WTC11 (cell line): ENCODE measurements around the gene PPOX. TPM values are rescaled to one million over a fixed set of nuclear protein-coding genes. Genes with fewer than 3 reads are reported as not detected.

Experiments used
- ATAC-seq: fragments of 200-7000 bp; cut with Tn5 transposase; 2 replicates; pipeline ENCODE4 v1.10.0; 2021; ENCODE audit warnings: mild to moderate bottlenecking, moderate library complexity
- CTCF ChIA-PET: fragments of 300-600 bp; sonication (Branson Sonifier 250); formaldehyde crosslinking; loops from one replicate; lab custom pipeline; 2021; ENCODE audit warnings: antibody characterized with exemption; lab: Charles Lee
- POLR2A ChIA-PET: fragments of 350-600 bp; sonication (Branson Sonifier 250); formaldehyde crosslinking; loops from one replicate; lab custom pipeline; 2021; ENCODE audit warnings: antibody characterized with exemption; lab: Charles Lee
- DNase-seq: peaks from one replicate; pipeline ENCODE4 v3.0.0; 2021; ENCODE audit warnings: low spot score
- H3K27ac Mint-ChIP-seq: 2 replicates; pipeline ENCODE4 v1.8.0; 2021; ENCODE audit warnings: mixed read lengths
- H3K27me3 Mint-ChIP-seq: 2 replicates; pipeline ENCODE4 v1.8.0; 2021; ENCODE audit warnings: low read depth, mild to moderate bottlenecking, moderate library complexity, mixed read lengths
- H3K36me3 Mint-ChIP-seq: 2 replicates; pipeline ENCODE4 v1.8.0; 2021; ENCODE audit warnings: mixed read lengths
- H3K4me1 Mint-ChIP-seq: 2 replicates; pipeline ENCODE4 v1.8.0; 2022; ENCODE audit warnings: mixed read lengths
- H3K4me3 Mint-ChIP-seq: 2 replicates; pipeline ENCODE4 v1.8.0; 2021; ENCODE audit warnings: mild to moderate bottlenecking, moderate library complexity, mixed read lengths
- H3K9me3 Mint-ChIP-seq: 2 replicates; pipeline ENCODE4 v1.8.0; 2021; ENCODE audit warnings: mixed read lengths
- ATF1 ChIP-seq: sonication (generic); formaldehyde crosslinking; IDR thresholded peaks from 2 replicates; pipeline ENCODE4 v1.8.1; 2023; ENCODE audit warnings: mild to moderate bottlenecking, moderate library complexity, missing genetic modification reagents
- ATF3 ChIP-seq: sonication (generic); formaldehyde crosslinking; conservative IDR thresholded peaks from 2 replicates; pipeline ENCODE4 v1.8.1; 2022; ENCODE audit warnings: mild to moderate bottlenecking, missing genetic modification reagents
- CBFB ChIP-seq: sonication (generic); formaldehyde crosslinking; IDR thresholded peaks from 2 replicates; pipeline ENCODE4 v1.8.1; 2022; ENCODE audit warnings: mild to moderate bottlenecking, low read depth, missing genetic modification reagents
- ELF4 ChIP-seq: sonication (generic); formaldehyde crosslinking; IDR thresholded peaks from 2 replicates; pipeline ENCODE4 v1.8.1; 2022; ENCODE audit warnings: low read depth, mild to moderate bottlenecking, moderate library complexity, missing genetic modification reagents
- EMX1 ChIP-seq: fragments of 250-450 bp; sonication (Bioruptor Pico); IDR thresholded peaks from 2 replicates; pipeline ENCODE4 v1.8.0; 2021; ENCODE audit warnings: mild to moderate bottlenecking
- GABPB1 ChIP-seq: sonication (generic); formaldehyde crosslinking; IDR thresholded peaks from 2 replicates; pipeline ENCODE4 v1.8.1; 2023; ENCODE audit warnings: mild to moderate bottlenecking, missing genetic modification reagents
- GRHL2 ChIP-seq: fragments of 250-450 bp; sonication (Bioruptor Pico); IDR thresholded peaks from 2 replicates; pipeline ENCODE4 v1.8.0; 2022; ENCODE audit warnings: mild to moderate bottlenecking, moderate library complexity; ENCODE audit not compliant: insufficient replicate concordance, severe bottlenecking
- JAZF1 ChIP-seq: fragments of 250-450 bp; sonication (Bioruptor Pico); IDR thresholded peaks from 2 replicates; pipeline ENCODE4 v1.9.0; 2021; ENCODE audit warnings: moderate library complexity, mild to moderate bottlenecking, inconsistent platforms
- KAT7 ChIP-seq: sonication (generic); formaldehyde crosslinking; IDR thresholded peaks from 2 replicates; pipeline ENCODE4 v1.8.1; 2023; ENCODE audit warnings: missing genetic modification reagents, mild to moderate bottlenecking, borderline replicate concordance
- NFE2L1 ChIP-seq: sonication (generic); formaldehyde crosslinking; IDR thresholded peaks from 2 replicates; pipeline ENCODE4 v1.8.1; 2023; ENCODE audit warnings: missing genetic modification reagents
- NR1H2 ChIP-seq: sonication (generic); formaldehyde crosslinking; IDR thresholded peaks from 2 replicates; pipeline ENCODE4 v1.9.0; 2021; ENCODE audit warnings: mild to moderate bottlenecking, moderate library complexity, missing genetic modification reagents
- NR3C1 ChIP-seq: sonication (generic); formaldehyde crosslinking; conservative IDR thresholded peaks from 2 replicates; pipeline ENCODE4 v1.8.1; 2023; ENCODE audit warnings: low read depth, mild to moderate bottlenecking, missing genetic modification reagents
- TEAD4 ChIP-seq: sonication (generic); formaldehyde crosslinking; IDR thresholded peaks from 2 replicates; pipeline ENCODE4 v1.8.0; 2022; ENCODE audit warnings: mild to moderate bottlenecking, missing genetic modification reagents
- TP53 ChIP-seq: sonication (generic); formaldehyde crosslinking; IDR thresholded peaks from 2 replicates; pipeline ENCODE4 v1.8.1; 2023; ENCODE audit warnings: mild to moderate bottlenecking, missing genetic modification reagents
- ZNF138 ChIP-seq: sonication (generic); formaldehyde crosslinking; conservative IDR thresholded peaks from 2 replicates; pipeline ENCODE4 v1.8.1; 2022; ENCODE audit warnings: mild to moderate bottlenecking, moderate library complexity, missing genetic modification reagents
- ZNF219 ChIP-seq: sonication (generic); formaldehyde crosslinking; IDR thresholded peaks from 2 replicates; pipeline ENCODE4 v1.8.0; 2023; ENCODE audit warnings: missing genetic modification reagents, mild to moderate bottlenecking, borderline replicate concordance
- ZNF423 ChIP-seq: fragments of 250-450 bp; sonication (Bioruptor Pico); IDR thresholded peaks from 2 replicates; pipeline ENCODE4 v2.1.2; 2022; ENCODE audit warnings: mild to moderate bottlenecking, moderate library complexity
- total RNA-seq: library from RNA; stranded (reverse); gene quantifications from 3 replicates; pipeline ENCODE4 v1.2.3, GENCODE V29; 2021
- TF ChIP-seq, protein P1 (sequence below): sonication (generic); formaldehyde crosslinking; IDR thresholded peaks from 2 replicates; pipeline ENCODE4 v1.8.1; 2023; ENCODE audit warnings: mild to moderate bottlenecking, moderate library complexity, missing genetic modification reagents
- TF ChIP-seq, protein P2 (sequence below): fragments of 250-450 bp; sonication (Bioruptor Pico); IDR thresholded peaks from 2 replicates; pipeline ENCODE4 v1.9.0; 2021; ENCODE audit warnings: moderate library complexity, mild to moderate bottlenecking, inconsistent platforms, borderline replicate concordance
- TF ChIP-seq, protein P3 (sequence below): fragments of 250-450 bp; sonication (Bioruptor Pico); IDR thresholded peaks from 2 replicates; pipeline ENCODE4 v1.8.0; 2021; ENCODE audit warnings: mild to moderate bottlenecking
- TF ChIP-seq, protein P4 (sequence below): sonication (generic); formaldehyde crosslinking; conservative IDR thresholded peaks from 2 replicates; pipeline ENCODE4 v1.8.1; 2023; ENCODE audit warnings: mild to moderate bottlenecking, low read depth, missing genetic modification reagents, moderate library complexity

PPOX gene
- total RNA-seq, 1 experiment from 2014 or later = 44.8 TPM

GRCh38 chr1:161137881-161138280, 28.3 kb upstream of the PPOX start (continued):
- TF ChIP-seq NR1H2 = no peak
- no peak for TF ChIP-seq ELF4 (CRISPR knock-in tag)
- TF ChIP-seq, protein P1, sequence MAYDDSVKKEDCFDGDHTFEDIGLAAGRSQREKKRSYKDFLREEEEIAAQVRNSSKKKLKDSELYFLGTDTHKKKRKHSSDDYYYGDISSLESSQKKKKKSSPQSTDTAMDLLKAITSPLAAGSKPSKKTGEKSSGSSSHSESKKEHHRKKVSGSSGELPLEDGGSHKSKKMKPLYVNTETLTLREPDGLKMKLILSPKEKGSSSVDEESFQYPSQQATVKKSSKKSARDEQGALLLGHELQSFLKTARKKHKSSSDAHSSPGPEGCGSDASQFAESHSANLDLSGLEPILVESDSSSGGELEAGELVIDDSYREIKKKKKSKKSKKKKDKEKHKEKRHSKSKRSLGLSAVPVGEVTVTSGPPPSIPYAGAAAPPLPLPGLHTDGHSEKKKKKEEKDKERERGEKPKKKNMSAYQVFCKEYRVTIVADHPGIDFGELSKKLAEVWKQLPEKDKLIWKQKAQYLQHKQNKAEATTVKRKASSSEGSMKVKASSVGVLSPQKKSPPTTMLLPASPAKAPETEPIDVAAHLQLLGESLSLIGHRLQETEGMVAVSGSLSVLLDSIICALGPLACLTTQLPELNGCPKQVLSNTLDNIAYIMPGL (CRISPR knock-in tag) = no peak
- TF ChIP-seq, protein P2, sequence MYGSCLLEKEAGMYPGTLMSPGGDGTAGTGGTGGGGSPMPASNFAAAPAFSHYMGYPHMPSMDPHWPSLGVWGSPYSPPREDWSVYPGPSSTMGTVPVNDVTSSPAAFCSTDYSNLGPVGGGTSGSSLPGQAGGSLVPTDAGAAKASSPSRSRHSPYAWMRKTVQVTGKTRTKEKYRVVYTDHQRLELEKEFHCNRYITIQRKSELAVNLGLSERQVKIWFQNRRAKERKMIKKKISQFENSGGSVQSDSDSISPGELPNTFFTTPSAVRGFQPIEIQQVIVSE (CRISPR knock-in tag) = no peak

DNA sequence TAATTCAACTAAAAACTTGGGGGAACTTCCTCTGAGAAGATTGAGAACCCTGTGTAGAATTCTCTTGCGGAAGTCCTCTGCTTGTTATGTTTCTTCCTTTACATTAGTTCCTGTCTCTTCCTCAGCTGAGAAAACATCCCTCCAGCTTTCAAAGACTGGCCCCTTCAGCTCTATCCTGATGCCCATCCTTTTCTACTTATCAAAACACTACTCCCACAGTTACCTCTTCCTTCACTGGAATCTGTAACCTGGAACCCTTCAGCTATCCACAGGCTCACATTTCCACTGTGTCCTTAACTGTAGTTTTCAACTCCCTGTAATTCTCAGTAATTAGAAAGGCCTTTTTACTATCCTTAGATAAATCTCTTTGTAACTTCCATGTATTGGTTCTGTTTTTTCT, 27.8 kb upstream of the PPOX start:
- H3K27me3 Mint-ChIP-seq = no peaks in the 10 kb centered on the region
- ATAC-seq = no peak
- ChIA-PET POLR2A (no interaction called here), CTCF (interaction anchor here (1.1 to 2.7 kb wide), 2 partner anchors 40 to 67 kb away, joined by 9 to 17 read pairs; partner anchors contain the start of gene KLHDC9)
- no peaks in the 10 kb centered on the region for H3K9me3 Mint-ChIP-seq
- peaks cover 4% of the 10 kb centered on the region; the same call in 1 of the 2 replicates for H3K36me3 Mint-ChIP-seq
- no peak overlapping the region for H3K4me3 Mint-ChIP-seq
- TF ChIP-seq ZNF138 (CRISPR knock-in tag) (no peak), EMX1 (CRISPR knock-in tag) (no peak), ATF1 (CRISPR knock-in tag) (no peak), TP53 (CRISPR knock-in tag) (no peak), ZNF219 (CRISPR knock-in tag) (no peak), TEAD4 (no peak), NR3C1 (no peak), GABPB1 (CRISPR knock-in tag) (no peak), NFE2L1 (no peak), ZNF423 (CRISPR knock-in tag) (no peak), ATF3 (CRISPR knock-in tag) (no peak), KAT7 (CRISPR knock-in tag) (no peak), CBFB (CRISPR knock-in tag) (no peak), JAZF1 (CRISPR knock-in tag) (no peak), GRHL2 (CRISPR knock-in tag) (no peak)
- TF ChIP-seq, protein P3, sequence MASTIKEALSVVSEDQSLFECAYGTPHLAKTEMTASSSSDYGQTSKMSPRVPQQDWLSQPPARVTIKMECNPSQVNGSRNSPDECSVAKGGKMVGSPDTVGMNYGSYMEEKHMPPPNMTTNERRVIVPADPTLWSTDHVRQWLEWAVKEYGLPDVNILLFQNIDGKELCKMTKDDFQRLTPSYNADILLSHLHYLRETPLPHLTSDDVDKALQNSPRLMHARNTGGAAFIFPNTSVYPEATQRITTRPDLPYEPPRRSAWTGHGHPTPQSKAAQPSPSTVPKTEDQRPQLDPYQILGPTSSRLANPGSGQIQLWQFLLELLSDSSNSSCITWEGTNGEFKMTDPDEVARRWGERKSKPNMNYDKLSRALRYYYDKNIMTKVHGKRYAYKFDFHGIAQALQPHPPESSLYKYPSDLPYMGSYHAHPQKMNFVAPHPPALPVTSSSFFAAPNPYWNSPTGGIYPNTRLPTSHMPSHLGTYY (CRISPR knock-in tag) = no peak
- TF ChIP-seq, protein P4, sequence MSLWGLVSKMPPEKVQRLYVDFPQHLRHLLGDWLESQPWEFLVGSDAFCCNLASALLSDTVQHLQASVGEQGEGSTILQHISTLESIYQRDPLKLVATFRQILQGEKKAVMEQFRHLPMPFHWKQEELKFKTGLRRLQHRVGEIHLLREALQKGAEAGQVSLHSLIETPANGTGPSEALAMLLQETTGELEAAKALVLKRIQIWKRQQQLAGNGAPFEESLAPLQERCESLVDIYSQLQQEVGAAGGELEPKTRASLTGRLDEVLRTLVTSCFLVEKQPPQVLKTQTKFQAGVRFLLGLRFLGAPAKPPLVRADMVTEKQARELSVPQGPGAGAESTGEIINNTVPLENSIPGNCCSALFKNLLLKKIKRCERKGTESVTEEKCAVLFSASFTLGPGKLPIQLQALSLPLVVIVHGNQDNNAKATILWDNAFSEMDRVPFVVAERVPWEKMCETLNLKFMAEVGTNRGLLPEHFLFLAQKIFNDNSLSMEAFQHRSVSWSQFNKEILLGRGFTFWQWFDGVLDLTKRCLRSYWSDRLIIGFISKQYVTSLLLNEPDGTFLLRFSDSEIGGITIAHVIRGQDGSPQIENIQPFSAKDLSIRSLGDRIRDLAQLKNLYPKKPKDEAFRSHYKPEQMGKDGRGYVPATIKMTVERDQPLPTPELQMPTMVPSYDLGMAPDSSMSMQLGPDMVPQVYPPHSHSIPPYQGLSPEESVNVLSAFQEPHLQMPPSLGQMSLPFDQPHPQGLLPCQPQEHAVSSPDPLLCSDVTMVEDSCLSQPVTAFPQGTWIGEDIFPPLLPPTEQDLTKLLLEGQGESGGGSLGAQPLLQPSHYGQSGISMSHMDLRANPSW = no peak
- TF ChIP-seq, protein P2 (CRISPR knock-in tag) = no peak
- peak overlapping the region; percentile 22 for H3K27ac Mint-ChIP-seq
- DNase-seq = no peak
- peaks cover 8% of the 10 kb centered on the region for H3K4me1 Mint-ChIP-seq
